Tibial nerve (tissue), 4 donors: Measurements from ENCODE around the gene EIF2AK2.

Experiments
- CTCF ChIP-seq, 5 experiments: fragments of 200-600 bp in 3 of 5; fragments of 450-650 bp in 2 of 5; sonication (generic) in 3 of 5; IDR thresholded peaks; one replicate each; pipeline ENCODE4 v1.5.1; 2016 to 2019; ENCODE audit warnings: antibody characterized with exemption in 5 of 5, mild to moderate bottlenecking in 3 of 5, moderate library complexity in 2 of 5
- EP300 ChIP-seq, 2 donors: sonication (generic); formaldehyde crosslinking; IDR thresholded peaks; one replicate each; pipeline ENCODE4 v1.6.1; 2017; ENCODE audit warnings: antibody characterized with exemption in 2 of 2, mild to moderate bottlenecking in 1 of 2
- POLR2A ChIP-seq, 2 donors: fragments of 450-650 bp; IDR thresholded peaks; one replicate each; pipeline ENCODE4 v1.6.1; 2017; ENCODE audit warnings: antibody characterized with exemption in 2 of 2, mild to moderate bottlenecking in 2 of 2, moderate library complexity in 2 of 2

GRCh38 chr2:37105150-37105549, 51.6 kb downstream of the EIF2AK2 start:
- no peak for TF ChIP-seq POLR2A (IDR thresholded peaks at IDR 0.05)
- no peak for TF ChIP-seq CTCF (IDR thresholded peaks at IDR 0.05)
- no peak for TF ChIP-seq EP300 (IDR thresholded peaks at IDR 0.05)
